Keratinocyte (primary cell): Measurements from ENCODE around the gene CASP9.

Experiments used
- CTCF ChIP-seq, 3 experiments: IDR thresholded peaks in 1 of 3; conservative IDR thresholded peaks in 1 of 3; optimal IDR thresholded peaks in 1 of 3; 2 replicates in 2 of 3; 3 replicates in 1 of 3; pipeline versions ENCODE3 to v1.5.1; 2011; ENCODE audit warnings: low read length in 3 of 3, mild to moderate bottlenecking in 3 of 3, moderate library complexity in 2 of 3, control low read depth in 1 of 3, inconsistent platforms in 1 of 3; ENCODE audit not compliant: insufficient read depth in 2 of 3; ENCODE audit errors: extremely low read depth in 1 of 3
- EZH2 ChIP-seq: IDR thresholded peaks from one replicate; pipeline ENCODE4 v1.6.1; 2012; ENCODE audit warnings: inconsistent platforms, mild to moderate bottlenecking, low read length, moderate library complexity

DNA sequence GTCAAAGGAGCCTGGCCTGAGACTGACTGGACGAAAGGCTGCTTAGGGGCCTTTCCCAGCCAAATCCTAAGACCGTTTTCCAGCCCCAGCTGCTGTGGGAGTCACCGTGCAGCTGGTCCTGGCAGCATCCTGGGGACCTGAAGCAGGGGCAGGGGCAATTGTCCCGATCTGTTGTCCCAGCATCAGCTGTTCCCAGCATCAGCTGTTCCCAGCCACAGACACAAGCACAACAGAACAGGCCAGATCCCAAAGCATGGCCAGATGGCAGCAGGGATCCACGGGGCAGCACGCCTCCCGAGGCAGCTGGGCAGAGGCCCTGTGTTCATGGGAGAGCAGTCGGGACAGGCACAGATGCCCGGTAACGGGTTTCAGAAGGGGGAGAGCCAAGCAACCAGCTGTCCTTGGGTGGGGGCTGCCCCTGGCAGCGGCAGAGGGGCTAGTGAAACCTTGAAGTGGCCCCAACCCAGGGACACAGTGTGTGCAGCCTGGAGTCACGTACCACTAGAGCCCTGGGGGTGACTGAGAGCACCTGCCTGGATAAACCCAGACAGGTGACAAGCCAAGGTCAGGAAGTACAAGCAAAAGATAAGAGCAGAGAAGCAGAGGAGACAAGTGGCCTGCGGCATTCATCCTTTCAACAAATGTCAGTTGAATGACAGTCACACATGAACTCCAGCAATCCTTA, 34.8 kb downstream of the CASP9 start:
- TF ChIP-seq EZH2 (no peak), CTCF (optimal IDR thresholded peaks at IDR 0.05 in 1 of 3, IDR thresholded peaks at IDR 0.05 in 1 of 3, conservative IDR thresholded peaks at IDR 0.05 in 1 of 3; ENCODE audit: extremely low read depth in 1 of 3, insufficient read depth in 2 of 3, low read length in 3 of 3) (no peak)
